Measurements from ENCODE around the gene NDST1. TPM values are rescaled to one million over a fixed set of nuclear protein-coding genes. Genes with fewer than 3 reads are reported as not detected.

NDST1 gene
- total RNA-seq, 2 donors from 2014 or later = 37.6 to 56.0 TPM

DNA sequence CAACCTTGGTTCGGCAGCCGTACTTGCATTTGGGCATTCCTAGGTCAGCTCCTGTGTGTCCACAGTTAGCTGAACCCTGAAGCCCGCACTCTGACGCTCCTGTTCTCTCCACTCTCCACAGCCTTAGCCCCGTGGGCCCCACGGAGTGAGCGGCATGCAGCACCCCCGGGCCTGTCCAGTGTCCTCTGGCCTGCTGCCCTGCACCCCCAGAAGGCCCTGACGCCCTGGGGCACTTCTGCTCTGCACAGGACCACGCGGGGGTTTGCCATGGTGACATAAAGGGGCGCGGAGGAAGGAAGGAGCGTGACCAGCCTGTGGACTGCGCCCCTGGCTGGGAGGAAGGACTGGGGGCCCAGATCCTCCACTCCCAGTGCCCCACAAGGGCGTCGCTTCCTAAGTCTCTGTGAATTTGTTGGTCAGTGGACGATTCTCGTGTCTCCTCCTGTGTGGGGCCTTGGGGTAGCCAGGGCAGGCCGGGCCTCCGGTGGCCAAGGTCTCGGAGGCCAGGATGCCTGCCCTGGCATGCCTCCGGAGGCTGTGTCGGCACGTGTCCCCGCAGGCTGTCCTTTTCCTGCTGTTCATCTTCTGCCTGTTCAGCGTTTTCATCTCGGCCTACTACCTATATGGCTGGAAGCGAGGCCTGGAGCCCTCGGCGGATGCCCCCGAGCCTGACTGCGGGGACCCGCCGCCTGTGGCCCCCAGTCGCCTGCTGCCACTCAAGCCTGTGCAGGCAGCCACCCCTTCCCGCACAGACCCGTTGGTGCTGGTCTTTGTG lies 13.0 kb downstream of the NDST1 start:
- H3K27me3 ChIP-seq = no peaks in the 10 kb centered on the region
- no peak overlapping the region for H3K4me3 ChIP-seq
- no peaks in the 10 kb centered on the region for H3K36me3 ChIP-seq (replicated peaks in 1 of 2; ENCODE audit: insufficient read depth in 1 of 2, low read depth in 2 of 2)
- peaks cover 99% of the 10 kb centered on the region for H3K4me1 ChIP-seq
- H3K27ac ChIP-seq = peak overlapping the region in 3 of 4 donors; percentile 52 to 78 (median 76)
- H3K9me3 ChIP-seq = no peaks in the 10 kb centered on the region
- intact Hi-C loops (cut with DNase I) = loop anchor here (5.0 kb wide), 1 partner anchor 34 kb away; no protein-coding TSS in a partner anchor
- WGBS, 2 donors = 74 to 77% methylated on average over 21 to 32 of the region's 38 CpGs
- DNase-seq = no peak
- ATAC-seq = no peak
- TF ChIP-seq POLR2A (IDR thresholded peaks at IDR 0.05) = no peak
- no peak for TF ChIP-seq CTCF (IDR thresholded peaks at IDR 0.05)

DNA sequence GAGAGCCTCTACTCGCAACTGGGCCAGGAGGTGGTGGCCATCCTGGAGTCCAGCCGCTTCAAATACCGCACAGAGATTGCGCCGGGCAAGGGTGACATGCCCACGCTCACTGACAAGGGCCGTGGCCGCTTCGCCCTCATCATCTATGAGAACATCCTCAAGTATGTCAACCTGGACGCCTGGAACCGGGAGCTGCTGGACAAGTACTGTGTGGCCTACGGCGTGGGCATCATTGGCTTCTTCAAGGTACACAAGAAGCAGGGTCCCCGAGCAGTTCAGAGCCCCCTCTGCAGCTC lies 13.5 kb downstream of the NDST1 start:
- Histone ChIP-seq H3K4me3 (no peak overlapping the region), H3K4me1 (peaks cover 99% of the 10 kb centered on the region), H3K27me3 (no peaks in the 10 kb centered on the region), H3K9me3 (no peaks in the 10 kb centered on the region), H3K36me3 (replicated peaks in 1 of 2; ENCODE audit: insufficient read depth in 1 of 2, low read depth in 2 of 2) (no peaks in the 10 kb centered on the region), H3K27ac (peak overlapping the region in 3 of 4 donors; percentile 52 to 78 (median 76))
- DNase-seq = no peak
- no peak for ATAC-seq
- no peak for TF ChIP-seq POLR2A (IDR thresholded peaks at IDR 0.05)
- no peak for TF ChIP-seq CTCF (IDR thresholded peaks at IDR 0.05)
- intact Hi-C loops (cut with DNase I) = loop anchor here (5.0 kb wide), 1 partner anchor 34 kb away; no protein-coding TSS in a partner anchor
- 87% methylated on average over 14 of the region's 14 CpGs; no CpG with 5 or more reads in 1 of the 2 donors for WGBS, 2 donors

- Histone ChIP-seq H3K4me3 (no peak overlapping the region), H3K4me1 (peaks cover 99% of the 10 kb centered on the region), H3K27ac (peak overlapping the region in 3 of 4 donors; percentile 26 to 78 (median 76)), H3K9me3 (no peaks in the 10 kb centered on the region), H3K36me3 (replicated peaks in 1 of 2; ENCODE audit: insufficient read depth in 1 of 2, low read depth in 2 of 2) (no peaks in the 10 kb centered on the region), H3K27me3 (no peaks in the 10 kb centered on the region)
- DNase-seq = no peak
- no peak for ATAC-seq
- no peak for TF ChIP-seq POLR2A (IDR thresholded peaks at IDR 0.05)
- no peak for TF ChIP-seq CTCF (IDR thresholded peaks at IDR 0.05)
- 73 to 75% methylated on average over 11 of the region's 11 CpGs for WGBS, 2 donors
- intact Hi-C loops (cut with DNase I) = loop anchor here (5.0 kb wide), 1 partner anchor 35 kb away; no protein-coding TSS in a partner anchor
Measured at GRCh38 chr5:150521939-150522503, 14.1 kb downstream of the NDST1 start.

GRCh38 chr5:150522504-150523414 lies 14.8 kb downstream of the NDST1 start:
- DNase-seq = peak in 3 of 4 donors; percentile 40 to 69 (median 52)

More at GRCh38 chr5:150522504-150523414, 14.8 kb downstream of the NDST1 start:
- Histone ChIP-seq H3K9me3 (no peaks in the 10 kb centered on the region), H3K27ac (peak overlapping the region; percentile 25 to 78 (median 51)), H3K36me3 (replicated peaks in 1 of 2; ENCODE audit: insufficient read depth in 1 of 2, low read depth in 2 of 2) (no peaks in the 10 kb centered on the region), H3K4me3 (no peak overlapping the region), H3K27me3 (no peaks in the 10 kb centered on the region), H3K4me1 (peaks cover 95% of the 10 kb centered on the region)
- 35 to 37% methylated on average over 14 of the region's 14 CpGs for WGBS, 2 donors
- peak; percentile 22 for ATAC-seq
- TF ChIP-seq POLR2A (IDR thresholded peaks at IDR 0.05) = peak in 1 of 3 donors; percentile 10
- no peak for TF ChIP-seq CTCF (IDR thresholded peaks at IDR 0.05)
- intact Hi-C loops (cut with DNase I) = loop anchor here (5.0 kb wide), 1 partner anchor 35 kb away; no protein-coding TSS in a partner anchor
